Nephron (organoid): ENCODE measurements around the gene SMYD5.
A peak's percentile ranks its signal among the peaks of the same experiment; 100 is the strongest.

Source experiments
- H3K27ac Mint-ChIP-seq, 3 experiments: 2 replicates each; pipeline ENCODE4 v1.8.0; 2020; ENCODE audit warnings: mixed read lengths in 3 of 3, mild to moderate bottlenecking in 2 of 3, moderate library complexity in 1 of 3
- H3K27me3 Mint-ChIP-seq: 2 replicates; pipeline ENCODE4 v1.8.0; 2021; ENCODE audit warnings: low read depth, mild to moderate bottlenecking, moderate library complexity, mixed read lengths
- H3K36me3 Mint-ChIP-seq: 2 replicates; pipeline ENCODE4 v1.8.0; 2020; ENCODE audit warnings: low read depth, mixed read lengths
- H3K4me1 Mint-ChIP-seq: 2 replicates; pipeline ENCODE4 v1.8.0; 2020; ENCODE audit warnings: mixed read lengths
- H3K4me3 Mint-ChIP-seq, 3 experiments: 2 replicates each; pipeline ENCODE4 v1.8.0; 2020; ENCODE audit warnings: mild to moderate bottlenecking in 3 of 3, mixed read lengths in 3 of 3, moderate library complexity in 2 of 3
- H3K9me3 Mint-ChIP-seq: 2 replicates; pipeline ENCODE4 v1.8.0; 2020; ENCODE audit warnings: mixed read lengths
- CTCF ChIP-seq, 3 experiments: fragments of 200-600 bp; sonication (generic); IDR thresholded peaks; one replicate each; pipeline ENCODE4 v1.5.0; 2021; ENCODE audit warnings: antibody characterized with exemption in 3 of 3; ENCODE audit not compliant: unreplicated experiment in 3 of 3

SMYD5 gene

GRCh38 chr2:73235315-73236028, 21.4 kb downstream of the SMYD5 start:
- peaks cover 28% of the 10 kb centered on the region for H3K4me1 Mint-ChIP-seq
- H3K36me3 Mint-ChIP-seq, result peaks cover 8% of the 10 kb centered on the region
- no peak for TF ChIP-seq CTCF (IDR thresholded peaks at IDR 0.05; ENCODE audit: unreplicated experiment in 3 of 3)
- peaks cover 3% of the 10 kb centered on the region for H3K27me3 Mint-ChIP-seq
- peak overlapping the region; percentile 92 to 99 (median 97) for H3K4me3 Mint-ChIP-seq
- peak overlapping the region; percentile 94 to 99 (median 98) for H3K27ac Mint-ChIP-seq
- no peaks in the 10 kb centered on the region for H3K9me3 Mint-ChIP-seq

- Mint-ChIP-seq H3K27ac (no peak overlapping the region), H3K4me3 (peak overlapping the region in 2 of 3 experiments; percentile 13 to 26), H3K4me1 (peaks cover 28% of the 10 kb centered on the region), H3K36me3 (peaks cover 13% of the 10 kb centered on the region), H3K9me3 (no peaks in the 10 kb centered on the region), H3K27me3 (peaks cover 3% of the 10 kb centered on the region)
- TF ChIP-seq CTCF (IDR thresholded peaks at IDR 0.05; ENCODE audit: unreplicated experiment in 3 of 3), result no peak
Observed at GRCh38 chr2:73237168-73237567, 23.1 kb downstream of the SMYD5 start.

- no peak for TF ChIP-seq CTCF (IDR thresholded peaks at IDR 0.05; ENCODE audit: unreplicated experiment in 3 of 3)
- H3K27me3 Mint-ChIP-seq, result no peaks in the 10 kb centered on the region
- H3K4me1 Mint-ChIP-seq, result peaks cover 28% of the 10 kb centered on the region
- H3K9me3 Mint-ChIP-seq, result no peaks in the 10 kb centered on the region
- peak overlapping the region in 2 of 3 experiments; percentile 23 to 62 for H3K4me3 Mint-ChIP-seq
- H3K36me3 Mint-ChIP-seq, result peaks cover 17% of the 10 kb centered on the region
- no peak overlapping the region for H3K27ac Mint-ChIP-seq
Observed at GRCh38 chr2:73238149-73238548, 24.1 kb downstream of the SMYD5 start.

- Mint-ChIP-seq H3K4me1 (peaks cover 28% of the 10 kb centered on the region), H3K4me3 (no peak overlapping the region), H3K27me3 (no peaks in the 10 kb centered on the region), H3K9me3 (no peaks in the 10 kb centered on the region), H3K36me3 (peaks cover 23% of the 10 kb centered on the region), H3K27ac (no peak overlapping the region)
- TF ChIP-seq CTCF (IDR thresholded peaks at IDR 0.05; ENCODE audit: unreplicated experiment in 3 of 3), result no peak
Observed at GRCh38 chr2:73238976-73239375, 24.9 kb downstream of the SMYD5 start.

DNA sequence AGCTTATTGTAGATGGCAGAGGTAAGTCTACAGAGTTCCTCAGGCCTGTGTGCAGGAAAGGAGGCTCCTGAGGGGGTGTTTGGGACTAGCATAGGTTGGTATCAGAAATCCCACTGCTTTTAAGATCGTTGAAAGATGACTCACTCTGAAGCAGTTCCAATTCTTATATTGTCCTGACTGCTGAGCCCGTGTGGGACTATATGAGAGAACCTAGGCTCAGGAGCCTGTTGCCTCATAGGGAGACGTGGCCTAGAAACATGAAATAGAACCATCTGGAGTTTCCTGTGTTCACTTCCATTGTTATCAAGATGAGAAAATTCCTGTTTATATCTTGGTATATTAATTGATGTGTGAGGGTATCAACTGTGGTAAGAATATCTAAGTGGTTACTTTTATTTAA, 25.7 kb downstream of the SMYD5 start:
- H3K9me3 Mint-ChIP-seq, result no peaks in the 10 kb centered on the region

More for the DNA sequence above, 25.7 kb downstream of the SMYD5 start:
- Mint-ChIP-seq H3K27me3 (no peaks in the 10 kb centered on the region), H3K27ac (no peak overlapping the region), H3K4me1 (peaks cover 28% of the 10 kb centered on the region), H3K4me3 (no peak overlapping the region), H3K36me3 (peaks cover 31% of the 10 kb centered on the region)
- TF ChIP-seq CTCF (IDR thresholded peaks at IDR 0.05; ENCODE audit: unreplicated experiment in 3 of 3), result no peak
